BLaER1 treated with 17β-estradiol and CSF1 and Interleukin-3, amounts not matched to agents 10 nM and 100 nM (cell line): Measurements from ENCODE around the gene OR7A17.
A peak's percentile ranks its signal among the peaks of the same experiment; 100 is the strongest.

Source experiments
- H3K27ac ChIP-seq, 11 experiments: shearing (Covaris generic); formaldehyde crosslinking; 2 replicates each; pipeline ENCODE4 v1.8.1; 2022
- H3K27me3 ChIP-seq, 11 experiments: shearing (Covaris generic); formaldehyde crosslinking; 2 replicates each; pipeline ENCODE4 v1.8.1; 2022
- H3K36me3 ChIP-seq, 11 experiments: shearing (Covaris generic); formaldehyde crosslinking; 2 replicates each; pipeline ENCODE4 v1.8.1; 2022
- H3K4me1 ChIP-seq, 10 experiments: shearing (Covaris generic); formaldehyde crosslinking; 2 replicates each; pipeline ENCODE4 v1.8.1; 2022
- H3K4me2 ChIP-seq, 11 experiments: shearing (Covaris generic); formaldehyde crosslinking; 2 replicates each; pipeline ENCODE4 v1.8.1; 2022
- H3K4me3 ChIP-seq, 10 experiments: shearing (Covaris generic); formaldehyde crosslinking; 2 replicates each; pipeline ENCODE4 v1.8.1; 2022
- H3K9ac ChIP-seq, 11 experiments: shearing (Covaris generic); formaldehyde crosslinking; 2 replicates each; pipeline ENCODE4 v1.8.1; 2022
- H3K9me3 ChIP-seq, 11 experiments: shearing (Covaris generic); formaldehyde crosslinking; replicated peaks in 1 of 11; 2 replicates each; pipeline ENCODE4 v1.8.1; 2022
- H4K20me1 ChIP-seq, 11 experiments: shearing (Covaris generic); formaldehyde crosslinking; 2 replicates each; pipeline ENCODE4 v1.8.1; 2022
- Cebpa-rat ChIP-seq, 11 experiments: shearing (Covaris generic); IDR thresholded peaks; 2 replicates each; pipeline ENCODE4 v1.8.1; 2022

Gene OR7A17

GRCh38 chr19:14886032-14886431 lies at the start of gene OR7A17:
OR7A17 (minus strand) TSS chr19:14886132; CDS start chr19:14881355, 4,777 bp downstream.
- Histone ChIP-seq H3K27me3 (no peaks in the 10 kb centered on the region), H3K4me2 (peak within 1 kb of the TSS in 2 of 11 experiments; percentile 39 to 42; a peak in 4 of 22 replicates), H3K4me1 (peaks cover 11 to 47% (median 13%) of the 10 kb centered on the region in 10 experiments; a peak in 19 of 20 replicates), H3K27ac (no peak within 1 kb of the TSS), H3K9ac (no peak within 1 kb of the TSS), H4K20me1 (no peaks in the 10 kb centered on the region), H3K4me3 (no peak within 1 kb of the TSS), H3K36me3 (no peaks in the 10 kb centered on the region), H3K9me3 (no peaks in the 10 kb centered on the region)
- TF ChIP-seq Cebpa-rat (IDR thresholded peaks at IDR 0.05): no peak

- TF ChIP-seq Cebpa-rat (IDR thresholded peaks at IDR 0.05): no peak
- Histone ChIP-seq H3K9ac (no peak overlapping the region), H3K9me3 (peaks cover 0 to 10% (median 0%) of the 10 kb centered on the region in 11 experiments; a peak in 3 of 22 replicates), H4K20me1 (no peaks in the 10 kb centered on the region), H3K36me3 (no peaks in the 10 kb centered on the region), H3K27ac (no peak overlapping the region), H3K4me3 (no peak overlapping the region), H3K27me3 (no peaks in the 10 kb centered on the region), H3K4me2 (no peak overlapping the region), H3K4me1 (no peaks in the 10 kb centered on the region)
Measured at GRCh38 chr19:14933506-14933905, 47.6 kb upstream of the OR7A17 start.

GRCh38 chr19:14916848-14917247 lies 30.9 kb upstream of the OR7A17 start:
- no peak for TF ChIP-seq Cebpa-rat (IDR thresholded peaks at IDR 0.05)
- no peak overlapping the region for H3K27ac ChIP-seq
- H3K9me3 ChIP-seq: peaks cover 7 to 16% (median 14%) of the 10 kb centered on the region in 11 experiments
- no peaks in the 10 kb centered on the region for H4K20me1 ChIP-seq
- H3K4me3 ChIP-seq: no peak overlapping the region
- no peak overlapping the region for H3K4me2 ChIP-seq
- no peaks in the 10 kb centered on the region for H3K27me3 ChIP-seq
- H3K4me1 ChIP-seq: no peaks in the 10 kb centered on the region
- no peak overlapping the region for H3K9ac ChIP-seq
- no peaks in the 10 kb centered on the region for H3K36me3 ChIP-seq

- H3K9me3 ChIP-seq: peaks cover 7 to 20% (median 14%) of the 10 kb centered on the region in 11 experiments
- H3K4me3 ChIP-seq: no peak overlapping the region
- no peak overlapping the region for H3K27ac ChIP-seq
- no peak overlapping the region for H3K4me2 ChIP-seq
- no peaks in the 10 kb centered on the region for H3K27me3 ChIP-seq
- no peaks in the 10 kb centered on the region for H4K20me1 ChIP-seq
- H3K4me1 ChIP-seq: no peaks in the 10 kb centered on the region
- no peaks in the 10 kb centered on the region for H3K36me3 ChIP-seq
- TF ChIP-seq Cebpa-rat (IDR thresholded peaks at IDR 0.05): no peak
- no peak overlapping the region for H3K9ac ChIP-seq
Measured at GRCh38 chr19:14915116-14915515, 29.2 kb upstream of the OR7A17 start.

GRCh38 chr19:14906711-14907110 lies 20.8 kb upstream of the OR7A17 start:
- TF ChIP-seq Cebpa-rat (IDR thresholded peaks at IDR 0.05): no peak

GRCh38 chr19:14901675-14902260 lies 15.8 kb upstream of the OR7A17 start:
- Histone ChIP-seq H4K20me1 (no peaks in the 10 kb centered on the region), H3K4me3 (no peak overlapping the region), H3K9ac (no peak overlapping the region), H3K27me3 (no peaks in the 10 kb centered on the region), H3K4me2 (no peak overlapping the region), H3K27ac (no peak overlapping the region), H3K36me3 (no peaks in the 10 kb centered on the region), H3K9me3 (no peaks in the 10 kb centered on the region), H3K4me1 (peaks cover 0 to 6% (median 0%) of the 10 kb centered on the region in 10 experiments; a peak in 1 of 20 replicates)
- TF ChIP-seq Cebpa-rat (IDR thresholded peaks at IDR 0.05): no peak

More at GRCh38 chr19:14906711-14907110, 20.8 kb upstream of the OR7A17 start:
- Histone ChIP-seq H3K9ac (no peak overlapping the region), H3K36me3 (no peaks in the 10 kb centered on the region), H3K27ac (no peak overlapping the region), H3K4me3 (no peak overlapping the region), H4K20me1 (no peaks in the 10 kb centered on the region), H3K4me1 (no peaks in the 10 kb centered on the region), H3K9me3 (peaks cover 0 to 3% (median 0%) of the 10 kb centered on the region in 11 experiments; a peak in 2 of 22 replicates), H3K4me2 (no peak overlapping the region), H3K27me3 (no peaks in the 10 kb centered on the region)

GRCh38 chr19:14890643-14891379 lies 4.9 kb upstream of the OR7A17 start:
- Histone ChIP-seq H3K27me3 (no peaks in the 10 kb centered on the region), H3K27ac (no peak overlapping the region), H3K4me2 (peak overlapping the region in 4 of 11 experiments; percentile 21 to 76 (median 50); a peak in 8 of 22 replicates), H3K4me1 (peaks cover 12 to 44% (median 24%) of the 10 kb centered on the region in 10 experiments; a peak in 19 of 20 replicates), H3K36me3 (no peaks in the 10 kb centered on the region), H4K20me1 (no peaks in the 10 kb centered on the region), H3K4me3 (no peak overlapping the region), H3K9me3 (no peaks in the 10 kb centered on the region), H3K9ac (no peak overlapping the region)
- TF ChIP-seq Cebpa-rat (IDR thresholded peaks at IDR 0.05): no peak

GRCh38 chr19:14889994-14890642 lies 4.2 kb upstream of the OR7A17 start:
- Histone ChIP-seq H3K4me1 (peaks cover 12 to 51% (median 24%) of the 10 kb centered on the region in 10 experiments; a peak in 19 of 20 replicates), H4K20me1 (no peaks in the 10 kb centered on the region), H3K4me3 (no peak overlapping the region), H3K27me3 (no peaks in the 10 kb centered on the region), H3K9me3 (no peaks in the 10 kb centered on the region), H3K27ac (no peak overlapping the region), H3K4me2 (peak overlapping the region in 2 of 11 experiments; percentile 62 to 76; a peak in 2 of 22 replicates), H3K36me3 (no peaks in the 10 kb centered on the region), H3K9ac (no peak overlapping the region)
- no peak for TF ChIP-seq Cebpa-rat (IDR thresholded peaks at IDR 0.05)

- Histone ChIP-seq H3K27me3 (no peaks in the 10 kb centered on the region), H3K9me3 (peaks cover 0 to 4% (median 0%) of the 10 kb centered on the region in 11 experiments; a peak in 2 of 22 replicates), H3K27ac (no peak overlapping the region), H3K4me3 (no peak overlapping the region), H3K4me2 (no peak overlapping the region), H4K20me1 (no peaks in the 10 kb centered on the region), H3K4me1 (peaks cover 0 to 6% (median 0%) of the 10 kb centered on the region in 10 experiments; a peak in 3 of 20 replicates), H3K9ac (no peak overlapping the region), H3K36me3 (no peaks in the 10 kb centered on the region)
- no peak for TF ChIP-seq Cebpa-rat (IDR thresholded peaks at IDR 0.05)
Measured at GRCh38 chr19:14871619-14872230, 14.2 kb downstream of the OR7A17 start.
